ENCODE results near the gene ACVR1C.
A peak's percentile ranks its signal among the peaks of the same experiment; 100 is the strongest.

Gene ACVR1C

GRCh38 chr2:157628477-157629415 is at the start of gene ACVR1C:
Gene ACVR1C (minus strand): TSS chr2:157628864. CDS start chr2:157628644, 220 bp downstream.
- peak; percentile 55 for DNase-seq

DNA sequence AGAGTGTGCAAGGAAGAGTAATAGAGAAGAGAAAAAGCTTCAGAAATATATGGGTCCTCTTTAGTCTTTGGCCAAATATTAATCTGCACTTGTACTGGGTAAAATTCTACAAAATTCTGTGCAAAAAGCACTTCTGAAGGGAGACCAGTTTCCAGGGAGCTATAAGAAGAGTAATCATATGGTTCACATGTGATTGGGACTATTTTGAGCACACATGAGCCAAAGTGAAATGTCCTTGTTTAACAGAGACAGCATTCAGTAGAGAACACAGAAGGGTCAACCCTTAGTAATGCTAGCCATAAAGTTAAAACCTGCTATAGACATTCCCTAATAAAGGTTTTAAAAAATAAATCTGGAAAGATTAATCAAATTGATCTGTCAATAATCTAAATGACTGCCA is 49.3 kb upstream of the ACVR1C start:
- no peak for DNase-seq

DNA sequence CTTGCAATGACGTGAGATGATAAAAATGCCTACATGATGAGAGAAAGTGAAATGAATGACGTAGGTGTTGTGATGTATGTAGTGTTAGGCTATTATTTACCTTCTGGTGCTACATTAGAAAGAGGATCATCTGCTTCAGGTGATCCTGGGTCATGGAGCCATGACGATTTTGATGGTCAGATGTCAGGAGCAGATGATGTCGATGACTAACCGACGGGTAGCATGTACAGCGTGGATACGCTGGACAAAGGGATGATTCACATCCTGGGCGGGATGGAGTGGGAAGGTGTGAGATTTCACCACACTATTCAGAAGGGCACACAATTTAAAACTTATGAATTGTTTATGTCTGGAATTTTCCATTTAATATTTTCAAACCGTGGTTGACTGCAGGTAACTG is 43.5 kb upstream of the ACVR1C start:
- DNase-seq = no peak

DNA sequence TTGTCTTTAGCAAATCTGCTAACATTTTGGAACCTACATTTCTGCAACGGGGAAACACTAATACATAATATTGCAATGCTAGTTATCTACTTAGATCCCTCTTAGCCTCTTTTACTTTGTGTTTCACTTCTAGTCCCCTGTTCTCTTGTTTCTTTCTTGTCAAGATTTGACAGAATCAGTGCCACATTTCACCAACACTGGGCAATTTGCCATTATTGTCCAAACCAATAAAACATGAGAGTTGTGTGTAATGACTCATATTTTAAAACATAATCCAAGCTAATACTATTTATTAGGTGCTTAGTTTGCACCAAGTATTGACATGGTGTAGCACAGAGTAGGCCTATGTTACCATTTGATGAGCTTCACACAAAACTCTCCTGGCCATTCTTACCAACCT is 33.7 kb upstream of the ACVR1C start:
- no peak for DNase-seq

DNA sequence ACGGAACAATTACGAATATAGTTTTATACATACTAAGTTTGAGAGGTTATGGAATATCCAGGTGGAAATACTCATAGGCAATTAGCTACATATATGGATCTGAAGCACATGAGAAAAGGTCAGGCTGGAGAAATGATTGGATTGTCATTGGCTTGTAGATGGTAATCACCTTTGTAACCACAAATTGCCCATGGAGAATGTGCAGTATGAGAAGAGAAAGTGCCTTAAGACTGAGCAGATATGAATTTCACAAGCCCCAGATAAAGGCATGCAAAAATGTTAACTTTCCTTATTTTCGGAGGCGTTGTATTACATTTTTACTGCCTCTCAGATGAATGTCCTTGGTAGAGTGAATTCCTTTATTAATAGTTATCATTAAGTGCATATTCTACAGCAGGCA is 33.1 kb upstream of the ACVR1C start:
- DNase-seq = no peak

GRCh38 chr2:157657858-157658257 is 29.2 kb upstream of the ACVR1C start:
- no peak for DNase-seq

- DNase-seq = no peak
Observed at GRCh38 chr2:157657101-157657500, 28.4 kb upstream of the ACVR1C start.

- DNase-seq = no peak
Observed at GRCh38 chr2:157644776-157645175, 16.1 kb upstream of the ACVR1C start.

- no peak for DNase-seq
Observed at GRCh38 chr2:157631861-157632260, 3.2 kb upstream of the ACVR1C start.

DNA sequence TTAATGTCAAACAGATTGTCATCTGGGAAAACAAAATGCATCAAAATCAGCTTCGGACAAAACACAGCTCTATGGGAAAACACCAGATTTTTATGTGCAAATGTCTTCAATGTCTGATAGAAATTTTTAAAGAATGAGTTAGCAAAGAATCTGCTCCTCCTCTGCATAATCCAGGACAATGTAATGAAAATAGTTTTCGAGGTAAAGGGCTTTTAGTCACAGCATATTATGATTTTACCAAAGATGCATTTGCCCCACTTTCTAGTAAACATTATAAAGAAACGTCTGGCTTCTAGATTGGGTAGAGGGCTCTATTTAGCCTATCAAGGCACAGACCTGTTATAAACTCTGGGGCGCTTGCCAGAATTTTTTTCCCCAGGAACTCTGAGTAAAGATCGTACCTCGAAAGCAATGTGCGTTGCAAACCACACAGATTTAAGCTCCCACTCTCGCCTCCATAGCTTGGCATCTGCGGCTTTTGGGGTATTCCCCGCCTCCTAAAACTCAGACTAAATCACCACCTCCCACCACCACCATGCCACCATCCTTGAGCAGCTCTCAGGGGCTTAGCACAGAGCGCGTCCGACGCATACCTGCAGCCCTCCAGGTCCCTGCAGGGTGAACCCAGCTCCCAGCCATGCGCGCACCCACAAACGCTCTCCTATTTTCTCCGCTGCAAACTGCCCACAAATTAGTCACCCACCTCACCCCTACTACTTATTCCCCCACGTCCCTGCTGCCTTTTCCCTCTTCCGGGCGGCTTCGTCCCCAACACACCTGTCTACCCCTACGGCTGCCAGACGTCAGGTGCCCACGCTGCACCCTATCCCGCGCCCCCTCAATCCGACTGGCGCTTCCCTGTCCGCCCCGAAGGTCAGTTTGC is 829 bp downstream of the ACVR1C start:
- DNase-seq = no peak

GRCh38 chr2:157625296-157625695 is 3.4 kb downstream of the ACVR1C start:
- DNase-seq = peak; percentile 40

GRCh38 chr2:157620956-157621355 is 7.7 kb downstream of the ACVR1C start:
- no peak for DNase-seq

DNA sequence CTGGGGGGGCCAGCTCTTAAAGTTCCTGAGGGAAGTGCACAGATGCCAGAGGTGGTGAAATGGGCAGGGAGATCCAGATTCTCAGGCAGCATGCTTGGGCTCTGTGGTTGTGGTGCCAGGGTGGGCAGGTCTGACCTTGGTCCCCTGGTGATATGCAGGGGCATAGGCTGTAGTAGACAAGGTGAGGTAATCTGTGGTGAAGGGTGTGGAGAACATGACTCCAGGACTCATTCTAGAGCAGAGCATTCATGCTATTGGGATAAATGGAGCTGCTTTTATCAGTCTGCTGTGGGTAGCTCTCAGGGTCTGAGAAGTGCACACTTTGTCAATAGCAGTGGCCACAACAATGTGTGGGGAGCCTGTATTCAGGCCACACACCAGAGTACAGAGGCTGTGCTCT is 16.9 kb downstream of the ACVR1C start:
- DNase-seq = no peak

DNA sequence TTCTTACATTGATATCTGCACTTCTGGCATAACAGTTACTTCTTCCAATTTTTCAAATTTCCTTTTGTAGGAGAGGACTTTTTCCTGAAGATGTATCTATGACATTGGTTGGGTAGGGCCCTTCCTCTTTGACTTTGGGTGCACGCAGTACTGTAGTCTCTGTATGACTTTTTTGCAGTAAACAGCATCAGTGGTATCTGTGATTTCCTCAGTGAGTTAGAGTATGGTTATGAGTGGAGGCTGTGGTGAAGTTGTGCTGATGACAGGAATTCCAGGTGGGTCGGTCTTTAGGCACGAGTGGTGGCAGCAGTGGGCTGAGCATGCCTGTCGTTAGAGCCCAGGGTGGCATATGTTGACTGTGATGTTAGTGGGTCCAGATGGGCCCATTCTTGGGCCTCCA is 17.6 kb downstream of the ACVR1C start:
- no peak for DNase-seq

- no peak for DNase-seq
Observed at GRCh38 chr2:157606534-157606933, 22.1 kb downstream of the ACVR1C start.

- no peak for DNase-seq
Observed at GRCh38 chr2:157603198-157603597, 25.5 kb downstream of the ACVR1C start.

DNA sequence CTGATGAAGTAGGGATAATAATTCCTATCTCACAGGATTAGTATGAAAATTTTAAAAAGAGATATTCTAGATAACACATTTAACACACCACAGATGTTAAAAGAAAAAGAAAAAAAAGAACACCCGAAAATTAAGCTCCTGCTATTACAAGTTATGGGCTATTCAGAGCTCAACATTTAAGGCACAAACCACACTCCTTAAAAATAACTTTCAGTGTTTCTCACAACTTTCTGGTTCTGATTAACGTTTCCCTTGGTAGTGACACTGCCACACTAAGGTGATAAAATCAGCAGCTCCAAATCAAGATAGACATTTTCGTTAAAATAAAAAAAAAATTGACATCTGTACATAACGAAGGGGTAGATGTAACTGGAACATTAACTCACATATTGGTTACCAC is 26.9 kb downstream of the ACVR1C start:
- no peak for DNase-seq

DNA sequence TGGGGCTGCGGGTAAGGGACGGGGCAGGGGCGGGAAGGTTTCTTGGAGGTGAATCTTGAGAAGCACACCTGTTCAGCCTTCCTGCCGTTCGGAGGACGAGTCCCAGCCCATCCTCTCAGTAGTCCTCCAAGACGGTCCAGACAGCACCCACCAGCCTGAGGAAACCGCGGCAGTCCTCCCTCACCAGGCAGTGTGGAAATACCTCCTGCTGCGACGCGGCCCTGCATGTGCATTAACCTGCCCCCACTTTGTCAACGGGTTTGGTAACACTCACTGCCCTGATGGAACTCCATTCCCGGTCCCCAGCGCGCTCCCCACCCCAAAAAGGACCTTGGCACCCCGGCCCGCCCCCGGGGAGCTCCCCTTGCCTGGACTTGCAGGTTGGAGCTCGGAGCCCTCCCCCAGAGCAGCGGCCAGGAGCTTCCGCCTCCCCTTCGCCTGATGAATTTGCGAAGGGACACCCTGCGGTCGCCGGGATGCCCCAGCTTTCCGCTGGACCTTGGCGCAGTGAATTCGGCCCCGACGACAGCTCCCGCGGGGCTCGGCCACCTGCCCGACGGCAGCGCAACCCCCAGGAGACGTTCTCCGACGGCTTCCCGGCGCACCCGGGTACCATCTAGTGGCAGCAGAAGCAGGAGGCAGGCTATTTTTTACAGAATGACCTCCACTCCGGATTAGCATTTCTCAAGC is 31.5 kb downstream of the ACVR1C start:
- DNase-seq = peak; percentile 28

DNA sequence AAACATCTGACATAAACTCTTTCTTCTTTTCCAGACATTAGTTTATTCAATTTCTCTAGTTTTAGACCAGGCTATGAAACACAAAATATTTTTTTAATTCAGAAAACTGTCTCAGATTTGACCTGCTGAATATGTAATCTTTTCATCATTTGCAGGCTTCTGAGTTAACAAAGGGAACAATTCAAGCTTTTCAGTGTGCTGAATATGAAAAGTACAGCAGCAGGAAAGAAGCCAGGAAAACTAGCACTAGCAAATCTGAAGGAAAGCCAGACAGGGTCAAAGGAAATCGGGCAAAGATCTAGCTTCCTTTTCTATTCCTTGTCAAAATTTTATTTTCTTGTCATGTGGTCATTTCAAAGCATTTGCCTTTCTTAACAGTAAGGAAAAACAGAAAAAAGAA is 35.3 kb downstream of the ACVR1C start:
- DNase-seq = no peak

- peak; percentile 4 for DNase-seq
Observed at GRCh38 chr2:157592948-157593347, 35.7 kb downstream of the ACVR1C start.

- DNase-seq = no peak
Observed at GRCh38 chr2:157592374-157592773, 36.3 kb downstream of the ACVR1C start.

- no peak for DNase-seq
Observed at GRCh38 chr2:157587576-157587975, 41.1 kb downstream of the ACVR1C start.

- DNase-seq = no peak
Observed at GRCh38 chr2:157574165-157574564, 54.5 kb downstream of the ACVR1C start.
